Measurements from ENCODE around the gene TMPRSS11B.
A peak's percentile ranks its signal among the peaks of the same experiment; 100 is the strongest.

TMPRSS11B gene

DNA sequence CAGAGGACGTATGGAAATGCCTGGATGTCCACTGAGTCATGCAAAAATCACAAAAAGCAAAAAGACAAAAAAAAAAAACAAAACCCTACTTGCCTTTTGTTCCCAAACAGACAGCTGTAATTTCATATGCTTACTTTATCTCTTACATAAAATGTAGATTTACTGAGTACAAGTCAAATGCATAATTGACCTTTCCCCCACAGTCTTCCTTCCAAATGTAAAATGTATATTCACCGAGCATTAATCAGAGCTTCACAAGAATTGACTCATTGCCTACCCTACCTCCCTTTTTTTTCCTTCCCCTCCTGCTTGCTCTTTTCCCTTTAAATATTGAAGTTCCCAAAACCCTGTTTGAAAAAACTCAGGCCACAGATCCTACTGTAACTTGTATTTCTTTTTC is 32.5 kb upstream of the TMPRSS11B start:
- TF ChIP-seq ZFX (IDR thresholded peaks at IDR 0.05): no peak
- TF ChIP-seq, protein P1, sequence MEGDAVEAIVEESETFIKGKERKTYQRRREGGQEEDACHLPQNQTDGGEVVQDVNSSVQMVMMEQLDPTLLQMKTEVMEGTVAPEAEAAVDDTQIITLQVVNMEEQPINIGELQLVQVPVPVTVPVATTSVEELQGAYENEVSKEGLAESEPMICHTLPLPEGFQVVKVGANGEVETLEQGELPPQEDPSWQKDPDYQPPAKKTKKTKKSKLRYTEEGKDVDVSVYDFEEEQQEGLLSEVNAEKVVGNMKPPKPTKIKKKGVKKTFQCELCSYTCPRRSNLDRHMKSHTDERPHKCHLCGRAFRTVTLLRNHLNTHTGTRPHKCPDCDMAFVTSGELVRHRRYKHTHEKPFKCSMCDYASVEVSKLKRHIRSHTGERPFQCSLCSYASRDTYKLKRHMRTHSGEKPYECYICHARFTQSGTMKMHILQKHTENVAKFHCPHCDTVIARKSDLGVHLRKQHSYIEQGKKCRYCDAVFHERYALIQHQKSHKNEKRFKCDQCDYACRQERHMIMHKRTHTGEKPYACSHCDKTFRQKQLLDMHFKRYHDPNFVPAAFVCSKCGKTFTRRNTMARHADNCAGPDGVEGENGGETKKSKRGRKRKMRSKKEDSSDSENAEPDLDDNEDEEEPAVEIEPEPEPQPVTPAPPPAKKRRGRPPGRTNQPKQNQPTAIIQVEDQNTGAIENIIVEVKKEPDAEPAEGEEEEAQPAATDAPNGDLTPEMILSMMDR (conservative IDR thresholded peaks at IDR 0.05): no peak
- no peak overlapping the region for H3K27ac ChIP-seq

- TF ChIP-seq, protein P1 (conservative IDR thresholded peaks at IDR 0.05): no peak
- no peak for TF ChIP-seq ZFX (IDR thresholded peaks at IDR 0.05)
- no peak overlapping the region for H3K27ac ChIP-seq
These were observed 32.1 kb upstream of the TMPRSS11B start for GRCh38 chr4:68277627-68278026.

- H3K27ac ChIP-seq: no peak overlapping the region
- TF ChIP-seq, protein P1 (conservative IDR thresholded peaks at IDR 0.05): no peak
- no peak for TF ChIP-seq ZFX (IDR thresholded peaks at IDR 0.05)
These were observed 27.4 kb upstream of the TMPRSS11B start for GRCh38 chr4:68272860-68273259.

DNA sequence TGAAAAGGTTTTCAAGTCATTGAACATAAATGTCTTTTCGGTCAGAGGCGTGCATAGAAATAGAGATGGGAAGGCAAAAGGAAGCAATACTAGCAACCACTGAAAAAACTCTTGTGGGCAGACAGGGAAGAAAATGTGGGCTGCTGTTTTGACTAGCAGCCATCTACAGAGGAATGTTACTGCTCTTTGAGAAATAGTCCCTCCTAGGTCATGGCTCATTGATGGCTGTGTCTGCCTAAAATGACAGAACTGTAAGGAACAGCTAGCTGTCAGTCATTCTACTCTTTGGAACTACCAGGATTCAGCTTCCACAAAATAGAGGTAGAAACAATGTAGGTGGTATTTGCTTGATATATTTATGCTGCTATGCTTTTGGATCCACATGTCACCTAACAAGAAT is 26.9 kb upstream of the TMPRSS11B start:
- no peak overlapping the region for H3K27ac ChIP-seq
- TF ChIP-seq, protein P1 (conservative IDR thresholded peaks at IDR 0.05): no peak
- TF ChIP-seq ZFX (IDR thresholded peaks at IDR 0.05): no peak

- no peak for TF ChIP-seq ZFX (IDR thresholded peaks at IDR 0.05)
- TF ChIP-seq, protein P1 (conservative IDR thresholded peaks at IDR 0.05): peak; percentile 73
- no peak overlapping the region for H3K27ac ChIP-seq
These were observed 26.4 kb upstream of the TMPRSS11B start for GRCh38 chr4:68271851-68272357.

GRCh38 chr4:68267433-68267944 is 22.0 kb upstream of the TMPRSS11B start:
- TF ChIP-seq ZFX (IDR thresholded peaks at IDR 0.05): no peak
- TF ChIP-seq, protein P1 (conservative IDR thresholded peaks at IDR 0.05): no peak
- H3K27ac ChIP-seq: no peak overlapping the region

GRCh38 chr4:68264875-68265565 is 19.5 kb upstream of the TMPRSS11B start:
- no peak for TF ChIP-seq ZFX (IDR thresholded peaks at IDR 0.05)
- TF ChIP-seq, protein P1 (conservative IDR thresholded peaks at IDR 0.05): no peak
- H3K27ac ChIP-seq: no peak overlapping the region

Measured in C4-2B (cell line).